ENCODE data around the gene MAN1B1. TPM values are rescaled to one million over a fixed set of nuclear protein-coding genes. Genes with fewer than 3 reads are reported as not detected.
"Not testable (repeated sequence)": the region's sequence is repeated elsewhere in the genome, so short reads cannot be mapped to it uniquely, and the experiment has no call there.

MAN1B1 gene
- total RNA-seq, 4 donors from 2014 or later, result 52.1 to 99.2 (median 63.1) TPM

DNA sequence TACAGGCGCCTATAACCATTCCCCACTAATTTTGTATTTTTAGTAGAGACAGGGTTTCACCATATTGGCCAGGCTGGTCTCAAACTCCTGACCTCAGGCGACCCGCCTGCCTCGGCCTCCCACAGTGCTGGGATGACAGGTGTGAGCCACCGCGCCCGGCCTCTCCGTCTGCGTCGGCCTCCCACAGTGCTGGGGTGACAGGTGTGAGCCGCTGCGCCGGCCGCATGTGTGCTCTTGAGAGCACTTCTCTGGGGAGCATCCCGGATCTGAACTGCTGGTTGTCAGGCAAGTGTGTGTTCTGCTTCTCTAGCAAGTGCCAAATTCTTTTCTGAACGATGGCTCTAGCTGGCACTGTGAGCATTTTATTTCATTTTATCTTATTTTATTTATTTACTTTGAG, 29.2 kb upstream of the MAN1B1 start:
- TF ChIP-seq POLR2A (IDR thresholded peaks at IDR 0.05) (no peak), POLR2AphosphoS5 (IDR thresholded peaks at IDR 0.05) (no peak)
- H3K4me3 ChIP-seq, result no peak overlapping the region
- H3K4me1 ChIP-seq, result peaks cover 59% of the 10 kb centered on the region
- H3K27ac ChIP-seq, result no peak overlapping the region
- no peaks in the 10 kb centered on the region for H3K36me3 ChIP-seq
- no peaks in the 10 kb centered on the region for H3K9me3 ChIP-seq
- peaks cover 15% of the 10 kb centered on the region for H3K27me3 ChIP-seq
- 84% methylated on average over 16 of the region's 16 CpGs for WGBS
- no peak for DNase-seq (ENCODE audit: low spot score in 2 of 2)

DNA sequence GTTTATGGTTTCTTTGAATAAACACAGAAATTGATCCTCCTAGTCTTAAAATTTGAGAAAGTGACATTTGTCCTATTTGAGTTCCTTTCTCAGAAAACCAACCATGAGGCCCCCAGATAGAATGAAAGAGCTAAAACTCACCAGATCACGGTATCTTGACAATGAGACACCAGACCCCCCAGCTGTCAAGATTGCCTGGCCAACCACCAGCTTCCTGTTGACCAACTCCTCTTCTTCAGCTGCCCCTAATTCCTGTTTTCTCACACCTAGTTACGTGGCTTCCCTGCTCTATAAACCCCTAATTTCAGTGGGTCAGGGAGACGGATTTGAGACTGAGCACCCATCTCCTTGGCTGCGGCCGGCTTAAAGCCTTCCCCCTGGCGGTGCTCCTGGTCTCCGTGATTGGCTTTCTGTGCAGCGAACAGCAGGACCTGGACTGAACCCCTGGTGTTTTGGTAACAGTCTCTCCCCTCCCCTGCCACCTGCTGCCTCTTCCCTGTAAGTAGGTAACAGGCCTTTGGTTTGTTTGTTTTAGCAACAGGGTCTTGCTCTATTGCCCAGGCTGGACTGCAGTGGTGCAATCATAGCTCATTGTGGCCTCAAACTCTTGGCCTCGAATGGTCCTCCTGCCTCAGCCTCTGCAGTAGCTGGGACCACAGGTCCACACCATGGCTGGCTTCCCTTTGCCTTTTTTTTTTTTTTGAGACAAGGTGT, 28.1 kb upstream of the MAN1B1 start:
- no peak overlapping the region for H3K4me3 ChIP-seq
- H3K36me3 ChIP-seq, result no peaks in the 10 kb centered on the region
- WGBS, result 92% methylated on average over 9 of the region's 9 CpGs
- H3K27ac ChIP-seq, result no peak overlapping the region
- TF ChIP-seq POLR2A (IDR thresholded peaks at IDR 0.05) (no peak), EP300 (IDR thresholded peaks at IDR 0.05) (no peak), POLR2AphosphoS5 (IDR thresholded peaks at IDR 0.05) (no peak)
- TF ChIP-seq, protein P1, sequence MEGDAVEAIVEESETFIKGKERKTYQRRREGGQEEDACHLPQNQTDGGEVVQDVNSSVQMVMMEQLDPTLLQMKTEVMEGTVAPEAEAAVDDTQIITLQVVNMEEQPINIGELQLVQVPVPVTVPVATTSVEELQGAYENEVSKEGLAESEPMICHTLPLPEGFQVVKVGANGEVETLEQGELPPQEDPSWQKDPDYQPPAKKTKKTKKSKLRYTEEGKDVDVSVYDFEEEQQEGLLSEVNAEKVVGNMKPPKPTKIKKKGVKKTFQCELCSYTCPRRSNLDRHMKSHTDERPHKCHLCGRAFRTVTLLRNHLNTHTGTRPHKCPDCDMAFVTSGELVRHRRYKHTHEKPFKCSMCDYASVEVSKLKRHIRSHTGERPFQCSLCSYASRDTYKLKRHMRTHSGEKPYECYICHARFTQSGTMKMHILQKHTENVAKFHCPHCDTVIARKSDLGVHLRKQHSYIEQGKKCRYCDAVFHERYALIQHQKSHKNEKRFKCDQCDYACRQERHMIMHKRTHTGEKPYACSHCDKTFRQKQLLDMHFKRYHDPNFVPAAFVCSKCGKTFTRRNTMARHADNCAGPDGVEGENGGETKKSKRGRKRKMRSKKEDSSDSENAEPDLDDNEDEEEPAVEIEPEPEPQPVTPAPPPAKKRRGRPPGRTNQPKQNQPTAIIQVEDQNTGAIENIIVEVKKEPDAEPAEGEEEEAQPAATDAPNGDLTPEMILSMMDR (IDR thresholded peaks at IDR 0.05), result no peak
- no peaks in the 10 kb centered on the region for H3K9me3 ChIP-seq
- DNase-seq (ENCODE audit: low spot score in 2 of 2), result no peak
- H3K4me1 ChIP-seq, result peaks cover 61% of the 10 kb centered on the region
- H3K27me3 ChIP-seq, result peaks cover 4% of the 10 kb centered on the region

DNA sequence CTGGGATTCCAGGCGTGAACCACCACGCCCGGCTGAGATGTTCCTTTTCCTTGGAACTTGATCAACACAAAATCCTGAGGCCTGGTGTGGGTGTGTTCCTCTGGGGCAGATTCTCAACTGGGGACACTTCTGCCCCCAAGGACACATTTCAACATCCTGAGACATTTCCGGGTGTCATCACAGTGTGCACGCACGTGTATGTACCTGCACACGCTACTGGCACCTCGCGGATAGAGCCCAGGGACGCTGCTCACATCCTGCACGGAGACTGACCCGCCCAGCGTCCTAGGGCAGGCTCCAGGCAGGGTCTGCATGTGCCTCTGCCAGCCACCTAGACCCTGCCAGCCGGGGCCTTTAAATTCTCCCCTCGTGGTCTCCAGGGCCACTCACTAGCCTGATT, 24.4 kb upstream of the MAN1B1 start:
- WGBS, result 39% methylated on average over 15 of the region's 15 CpGs
- H3K4me3 ChIP-seq, result no peak overlapping the region
- H3K4me1 ChIP-seq, result peaks cover 40% of the 10 kb centered on the region
- TF ChIP-seq POLR2AphosphoS5 (IDR thresholded peaks at IDR 0.05), result peak in 1 of 3 donors; percentile 63
- TF ChIP-seq, protein P1 (IDR thresholded peaks at IDR 0.05), result no peak
- no peaks in the 10 kb centered on the region for H3K36me3 ChIP-seq
- H3K9me3 ChIP-seq, result no peaks in the 10 kb centered on the region
- peak overlapping the region; percentile 34 for H3K27ac ChIP-seq
- H3K27me3 ChIP-seq, result no peaks in the 10 kb centered on the region
- DNase-seq (ENCODE audit: low spot score in 2 of 2), result no peak

DNA sequence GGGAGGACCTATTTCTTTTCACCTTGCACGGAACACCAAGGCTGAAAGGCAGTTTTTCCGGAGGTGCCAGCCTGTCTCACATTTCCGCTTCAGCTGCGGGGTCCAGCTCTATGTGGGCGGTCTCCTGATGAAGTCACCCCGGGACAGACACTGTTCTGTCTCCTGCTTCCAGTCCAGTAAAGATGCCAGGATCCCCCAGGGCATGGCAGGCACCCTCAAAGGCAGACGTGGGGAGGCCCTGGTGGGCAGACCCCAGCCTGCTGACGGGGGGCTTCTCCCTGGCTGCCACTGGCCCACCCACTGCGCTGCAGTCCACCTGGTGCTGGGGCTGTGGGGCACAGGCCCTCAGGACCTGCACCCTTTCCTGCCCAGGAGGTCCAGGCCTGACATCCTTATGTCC, 24.0 kb upstream of the MAN1B1 start:
- peaks cover 41% of the 10 kb centered on the region for H3K4me1 ChIP-seq
- not testable (repeated sequence) for H3K9me3 ChIP-seq; DNase-seq (ENCODE audit: low spot score in 2 of 2); H3K27me3 ChIP-seq; H3K4me3 ChIP-seq; H3K36me3 ChIP-seq
- H3K27ac ChIP-seq, result peak overlapping the region; percentile 45
- 51% methylated on average over 3 of the region's 9 CpGs for WGBS

DNA sequence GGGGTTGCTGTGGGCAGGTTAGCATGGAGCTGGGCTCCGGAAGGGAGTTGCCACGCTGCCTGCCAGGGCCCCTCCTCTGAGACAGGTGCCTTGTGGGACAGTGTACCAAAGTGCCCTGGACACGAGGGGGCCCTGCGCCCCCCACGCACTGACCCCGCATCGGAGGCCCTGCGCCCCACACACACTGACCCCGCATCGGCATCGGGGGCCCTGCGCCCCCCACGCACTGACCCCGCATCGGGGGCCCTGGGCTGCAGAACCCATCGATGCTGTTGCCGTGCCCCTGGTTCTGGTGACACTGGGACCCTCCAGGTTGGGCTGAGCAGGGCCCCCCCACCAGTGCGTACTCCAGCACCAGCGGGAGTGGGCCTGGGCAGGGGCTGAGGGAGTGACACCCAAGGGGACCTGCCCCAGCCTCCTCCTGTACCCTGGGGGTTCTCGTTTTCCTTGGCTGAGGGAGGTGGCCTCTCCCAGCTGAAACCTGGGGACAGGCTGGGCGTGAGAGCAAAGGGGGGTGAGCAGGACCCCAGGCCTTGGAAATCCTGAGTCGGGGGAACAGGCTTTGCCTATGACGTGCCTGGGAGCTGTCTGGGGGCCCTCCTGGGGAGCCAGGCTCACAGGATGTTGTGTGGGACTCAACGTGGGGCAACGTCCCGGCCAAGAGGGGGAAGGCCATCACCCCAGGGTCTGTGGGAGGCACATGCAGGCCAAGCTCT, 23.3 kb upstream of the MAN1B1 start:
- Histone ChIP-seq H3K9me3 (no peaks in the 10 kb centered on the region), H3K4me1 (peaks cover 48% of the 10 kb centered on the region), H3K36me3 (no peaks in the 10 kb centered on the region), H3K27ac (no peak overlapping the region), H3K27me3 (peaks cover 2% of the 10 kb centered on the region), H3K4me3 (no peak overlapping the region)
- WGBS, result 80% methylated on average over 4 of the region's 26 CpGs
- TF ChIP-seq POLR2AphosphoS5 (IDR thresholded peaks at IDR 0.05) (no peak), POLR2A (IDR thresholded peaks at IDR 0.05) (no peak), EP300 (IDR thresholded peaks at IDR 0.05) (no peak)
- TF ChIP-seq, protein P1 (IDR thresholded peaks at IDR 0.05), result no peak
- no peak for DNase-seq (ENCODE audit: low spot score in 2 of 2)

DNA sequence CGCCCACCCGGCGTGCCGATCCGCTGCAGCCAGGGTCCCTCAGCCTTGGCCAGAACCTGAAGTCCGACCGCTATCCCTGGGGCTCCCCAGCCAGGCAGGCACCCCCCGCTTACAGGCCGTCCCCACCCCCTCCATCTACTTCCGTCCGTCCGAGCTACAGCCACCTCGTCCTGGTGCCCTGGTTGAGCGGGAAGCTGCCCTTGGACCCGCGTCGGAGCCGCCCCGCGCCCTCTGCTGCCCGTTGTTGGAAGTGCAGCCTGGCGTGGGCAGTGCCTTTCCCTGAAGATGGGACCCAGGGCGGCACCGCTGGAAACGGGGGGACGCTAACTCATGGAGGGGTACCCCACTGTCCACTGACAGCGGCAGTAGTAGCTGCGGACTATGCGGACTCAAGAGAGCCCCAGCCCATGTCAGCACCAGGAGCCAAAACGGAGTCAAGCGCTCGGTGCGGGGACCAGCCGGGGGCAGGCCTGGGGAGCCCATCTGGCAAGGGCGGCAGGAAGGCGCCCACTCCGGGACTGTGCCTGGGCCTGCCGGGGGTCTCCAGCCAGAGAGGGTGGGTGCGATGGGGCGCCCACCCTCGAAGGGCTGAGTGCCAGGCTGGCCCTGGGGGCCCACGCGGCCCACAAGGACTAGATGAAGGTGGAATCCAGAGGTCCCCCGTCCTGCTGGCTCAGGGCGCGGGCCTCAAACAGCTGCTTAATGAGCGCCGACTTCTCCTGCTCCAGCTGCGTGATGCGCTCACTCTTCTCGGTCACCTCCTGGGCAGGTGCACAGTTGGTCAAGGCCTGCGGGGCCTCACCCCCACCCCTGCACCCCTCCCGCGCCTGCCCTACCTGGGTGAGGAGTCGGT, 22.5 kb upstream of the MAN1B1 start:
- TF ChIP-seq, protein P1 (IDR thresholded peaks at IDR 0.05), result peak; percentile 84 to 99
- TF ChIP-seq POLR2A (IDR thresholded peaks at IDR 0.05), result no peak
- TF ChIP-seq EP300 (IDR thresholded peaks at IDR 0.05), result no peak
- TF ChIP-seq POLR2AphosphoS5 (IDR thresholded peaks at IDR 0.05), result no peak
- Histone ChIP-seq H3K27me3 (peaks cover 9% of the 10 kb centered on the region), H3K4me1 (peaks cover 54% of the 10 kb centered on the region), H3K9me3 (no peaks in the 10 kb centered on the region), H3K36me3 (no peaks in the 10 kb centered on the region), H3K27ac (no peak overlapping the region), H3K4me3 (no peak overlapping the region)
- no peak for DNase-seq (ENCODE audit: low spot score in 2 of 2)
- no CpG with 5 or more reads among the region's 55 CpGs for WGBS
